Measurements from ENCODE around the gene ABCB6. TPM values are rescaled to one million over a fixed set of nuclear protein-coding genes. Genes with fewer than 3 reads are reported as not detected.
"Not testable (repeated sequence)": the region's sequence is repeated elsewhere in the genome, so short reads cannot be mapped to it uniquely, and the experiment has no call there.

The ABCB6 gene
- polyA plus RNA-seq (2013): 12.9 TPM

DNA sequence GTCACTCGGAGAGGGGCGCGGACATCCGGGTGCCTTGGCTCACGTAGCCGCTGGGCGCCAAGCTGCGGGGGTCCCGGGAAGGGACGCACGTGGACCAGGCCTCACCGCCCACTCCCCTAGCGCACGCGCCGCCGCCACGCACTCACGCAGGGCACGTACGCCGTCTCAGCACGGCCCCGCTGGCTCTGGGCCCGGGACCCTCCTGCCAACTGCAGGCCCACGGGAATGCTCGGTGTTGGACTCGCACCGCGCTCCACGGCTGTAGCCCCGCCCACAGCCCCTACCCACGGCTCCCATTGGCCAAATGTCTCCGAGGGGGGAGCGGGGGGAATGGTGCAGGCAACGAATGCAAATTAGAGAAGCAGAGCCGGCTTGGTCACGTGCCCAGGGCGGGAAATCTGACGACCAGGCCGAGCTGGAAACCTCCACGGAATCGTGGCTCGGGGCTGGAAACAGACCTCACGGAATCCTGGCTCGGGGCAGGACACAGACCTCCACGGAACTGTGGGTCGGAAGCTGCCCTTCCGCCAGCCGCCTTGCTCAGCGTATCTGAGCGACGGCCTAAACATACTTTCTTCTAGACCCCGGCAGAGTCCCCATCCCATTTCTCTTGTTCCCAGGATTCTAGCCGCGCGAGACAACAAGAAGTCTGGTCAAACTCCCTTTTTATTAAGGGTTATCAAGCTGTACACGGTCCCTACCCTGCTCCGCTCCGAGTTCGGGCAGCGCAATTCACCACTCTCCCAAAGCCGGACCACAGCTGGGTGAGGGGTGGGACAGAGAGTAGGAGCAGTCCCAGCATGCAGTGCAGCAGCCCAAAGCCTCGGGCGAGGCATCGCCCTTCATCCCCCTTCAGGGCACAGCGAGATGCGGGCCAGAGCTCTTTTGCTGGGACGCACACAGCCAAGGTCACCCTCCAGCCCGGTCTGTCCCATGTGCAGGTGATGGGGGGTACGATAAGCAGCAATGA is at the start of gene ABCB6:
Gene ABCB6, minus strand, starts transcription at position 227 of the 970 bp plus-strand sequence. CDS start 285 bp downstream, outside the sequence.
- H3K36me3 ChIP-seq (ENCODE audit: control insufficient read depth in 4 of 4, insufficient read depth in 4 of 4, low read length in 3 of 4): peaks cover 18 to 44% (median 41%) of the 10 kb centered on the region in 4 experiments
- peak within 1 kb of the TSS in 1 of 2 experiments; percentile 25 for H3K27ac ChIP-seq (ENCODE audit: insufficient read depth in 1 of 2, low read depth in 1 of 2, low read length in 2 of 2, poor library complexity in 1 of 2, severe bottlenecking in 2 of 2)
- H3K4me3 ChIP-seq (ENCODE audit: control insufficient read depth in 1 of 7, extremely low read depth in 1 of 7, insufficient read depth in 4 of 7, low read depth in 2 of 7, low read length in 6 of 7): peak within 1 kb of the TSS in 6 of 7 experiments; percentile 18 to 77 (median 62)
- peaks cover 0 to 37% (median 27%) of the 10 kb centered on the region in 4 experiments for H3K4me1 ChIP-seq (ENCODE audit: control extremely low read depth in 1 of 4, control insufficient read depth in 4 of 4, insufficient read depth in 4 of 4, low read length in 3 of 4)
- peak; percentile 84 to 92 (median 92) for DNase-seq
- 15% methylated on average over 67 of the region's 71 CpGs for WGBS (ENCODE audit: insufficient coverage)
- no peaks in the 10 kb centered on the region for H3K9me3 ChIP-seq (ENCODE audit: control extremely low read depth in 1 of 5, control insufficient read depth in 4 of 5, insufficient read depth in 2 of 5, low read depth in 1 of 5, low read length in 4 of 5)
- ChIA-PET POLR2A (interaction anchor here (1.0 kb wide), 2 partner anchors 10 to 26 kb away, joined by 3 to 4 read pairs; partner anchors contain the start of genes ANKZF1, ATG9A, GLB1L and STK16), CTCF (interaction anchor here (0.7 to 17.2 kb wide), 11 partner anchors 10 to 76 kb away, joined by 3 to 238 read pairs (median 3); partner anchors contain the start of genes ANKZF1, ATG9A, CNPPD1 and DNAJB2)
- no peaks in the 10 kb centered on the region for H3K27me3 ChIP-seq (replicated peaks in 2 of 5; ENCODE audit: control insufficient read depth in 4 of 5, insufficient read depth in 5 of 5, low read length in 4 of 5)

DNA sequence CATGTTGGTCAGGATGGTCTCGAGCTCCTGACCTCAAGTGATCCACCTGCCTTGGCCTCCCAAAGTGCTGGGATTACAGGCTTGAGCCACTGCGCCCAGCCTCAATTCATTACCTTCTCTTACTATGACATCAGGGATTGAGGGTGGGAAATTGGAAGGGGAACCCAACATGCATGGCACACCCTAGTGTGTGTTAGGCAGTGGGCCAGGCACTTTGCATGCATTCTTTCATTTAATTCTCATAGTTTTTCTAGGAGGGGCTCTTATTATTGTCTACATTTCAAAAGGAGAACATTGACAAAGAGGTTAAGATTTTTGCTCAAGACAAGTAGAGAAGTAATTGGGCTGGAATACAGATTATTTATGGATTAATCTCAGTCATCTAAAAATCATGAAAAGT is 49.5 kb upstream of the ABCB6 start:
- no peak for DNase-seq
- POLR2A ChIA-PET: no interaction called here
- Histone ChIP-seq H3K27ac (ENCODE audit: insufficient read depth in 1 of 2, low read depth in 1 of 2, low read length in 2 of 2, poor library complexity in 1 of 2, severe bottlenecking in 2 of 2) (no peak overlapping the region), H3K36me3 (ENCODE audit: control insufficient read depth in 4 of 4, insufficient read depth in 4 of 4, low read length in 3 of 4) (no peaks in the 10 kb centered on the region), H3K9me3 (ENCODE audit: control extremely low read depth in 1 of 5, control insufficient read depth in 4 of 5, insufficient read depth in 2 of 5, low read depth in 1 of 5, low read length in 4 of 5) (no peaks in the 10 kb centered on the region), H3K4me3 (ENCODE audit: control insufficient read depth in 1 of 7, extremely low read depth in 1 of 7, insufficient read depth in 4 of 7, low read depth in 2 of 7, low read length in 6 of 7) (no peak overlapping the region), H3K4me1 (ENCODE audit: control extremely low read depth in 1 of 4, control insufficient read depth in 4 of 4, insufficient read depth in 4 of 4, low read length in 3 of 4) (no peaks in the 10 kb centered on the region), H3K27me3 (replicated peaks in 2 of 5; ENCODE audit: control insufficient read depth in 4 of 5, insufficient read depth in 5 of 5, low read length in 4 of 5) (peaks cover 0 to 7% (median 0%) of the 10 kb centered on the region in 5 experiments)
- no CpG with 5 or more reads among the region's 2 CpGs for whole genome bisulfite sequencing (ENCODE audit: insufficient coverage)
- CTCF ChIA-PET: interaction anchor here (0.6 to 3.0 kb wide), 2 partner anchors 13 to 31 kb away, joined by 3 to 11 read pairs; partner anchors contain the start of gene TUBA4A

DNA sequence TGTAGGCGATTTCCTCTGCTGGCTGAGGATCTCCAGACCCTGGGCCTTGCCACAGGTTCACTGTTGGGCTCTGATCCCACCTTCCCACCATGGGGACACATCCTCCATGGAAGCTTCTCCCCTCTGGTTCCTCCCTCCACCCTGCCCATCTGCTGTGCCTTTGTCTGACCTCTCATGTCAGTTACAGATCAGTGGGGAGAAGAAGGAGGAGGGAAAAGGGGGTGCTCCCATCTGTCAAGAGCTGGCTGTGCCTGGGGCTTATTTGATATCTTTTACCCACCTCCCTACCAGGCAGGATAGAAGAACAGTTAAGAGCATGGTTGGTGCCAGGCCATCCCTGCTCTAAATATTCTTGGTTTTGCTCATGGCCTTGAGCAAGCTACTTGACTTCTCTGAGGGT is 48.1 kb upstream of the ABCB6 start:
- Histone ChIP-seq H3K27me3 (replicated peaks in 2 of 5; ENCODE audit: control insufficient read depth in 4 of 5, insufficient read depth in 5 of 5, low read length in 4 of 5) (peaks cover 0 to 7% (median 0%) of the 10 kb centered on the region in 5 experiments), H3K4me1 (ENCODE audit: control extremely low read depth in 1 of 4, control insufficient read depth in 4 of 4, insufficient read depth in 4 of 4, low read length in 3 of 4) (no peaks in the 10 kb centered on the region), H3K27ac (ENCODE audit: insufficient read depth in 1 of 2, low read depth in 1 of 2, low read length in 2 of 2, poor library complexity in 1 of 2, severe bottlenecking in 2 of 2) (no peak overlapping the region), H3K9me3 (ENCODE audit: control extremely low read depth in 1 of 5, control insufficient read depth in 4 of 5, insufficient read depth in 2 of 5, low read depth in 1 of 5, low read length in 4 of 5) (no peaks in the 10 kb centered on the region), H3K36me3 (ENCODE audit: control insufficient read depth in 4 of 4, insufficient read depth in 4 of 4, low read length in 3 of 4) (no peaks in the 10 kb centered on the region), H3K4me3 (ENCODE audit: control insufficient read depth in 1 of 7, extremely low read depth in 1 of 7, insufficient read depth in 4 of 7, low read depth in 2 of 7, low read length in 6 of 7) (no peak overlapping the region)
- ChIA-PET CTCF (interaction anchor here (0.8 to 4.7 kb wide), 6 partner anchors 9 to 28 kb away, joined by 3 to 15 read pairs (median 4); partner anchors contain the start of gene TUBA4A), POLR2A (no interaction called here)
- no CpG with 5 or more reads among the region's 1 CpG for WGBS (ENCODE audit: insufficient coverage)
- DNase-seq: no peak

DNA sequence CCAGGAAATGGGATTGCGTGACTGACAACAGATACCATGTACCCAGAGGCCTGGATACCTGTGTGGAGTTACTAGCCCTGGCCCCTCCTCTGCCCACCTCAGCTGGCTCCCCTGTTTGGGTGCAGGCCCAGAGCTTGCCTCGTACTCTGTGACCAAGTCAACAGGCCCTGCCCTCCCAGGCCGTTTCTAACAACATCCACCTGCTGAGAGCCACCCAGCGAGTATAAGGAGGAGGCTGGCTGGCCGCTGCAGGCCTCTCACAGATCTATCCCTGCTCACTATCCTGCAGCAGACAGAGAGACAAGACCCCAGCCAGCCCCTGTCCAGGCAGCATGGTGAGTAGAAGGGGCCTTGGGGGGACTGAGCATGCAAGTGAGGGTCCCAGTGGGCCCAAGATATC is 47.5 kb upstream of the ABCB6 start:
- Histone ChIP-seq H3K27me3 (replicated peaks in 2 of 5; ENCODE audit: control insufficient read depth in 4 of 5, insufficient read depth in 5 of 5, low read length in 4 of 5) (peaks cover 0 to 5% (median 0%) of the 10 kb centered on the region in 5 experiments), H3K4me3 (ENCODE audit: control insufficient read depth in 1 of 7, extremely low read depth in 1 of 7, insufficient read depth in 4 of 7, low read depth in 2 of 7, low read length in 6 of 7) (no peak overlapping the region), H3K4me1 (ENCODE audit: control extremely low read depth in 1 of 4, control insufficient read depth in 4 of 4, insufficient read depth in 4 of 4, low read length in 3 of 4) (peaks cover 0 to 6% (median 2%) of the 10 kb centered on the region in 4 experiments), H3K9me3 (ENCODE audit: control extremely low read depth in 1 of 5, control insufficient read depth in 4 of 5, insufficient read depth in 2 of 5, low read depth in 1 of 5, low read length in 4 of 5) (no peaks in the 10 kb centered on the region), H3K36me3 (ENCODE audit: control insufficient read depth in 4 of 4, insufficient read depth in 4 of 4, low read length in 3 of 4) (no peaks in the 10 kb centered on the region), H3K27ac (ENCODE audit: insufficient read depth in 1 of 2, low read depth in 1 of 2, low read length in 2 of 2, poor library complexity in 1 of 2, severe bottlenecking in 2 of 2) (no peak overlapping the region)
- no peak for DNase-seq
- ChIA-PET CTCF (interaction anchor here (1.0 to 4.7 kb wide), 6 partner anchors 8 to 34 kb away, joined by 3 to 15 read pairs (median 4); partner anchors contain the start of gene DNAJB2), POLR2A (no interaction called here)
- 100% methylated on average over 5 of the region's 5 CpGs for WGBS (ENCODE audit: insufficient coverage)

DNA sequence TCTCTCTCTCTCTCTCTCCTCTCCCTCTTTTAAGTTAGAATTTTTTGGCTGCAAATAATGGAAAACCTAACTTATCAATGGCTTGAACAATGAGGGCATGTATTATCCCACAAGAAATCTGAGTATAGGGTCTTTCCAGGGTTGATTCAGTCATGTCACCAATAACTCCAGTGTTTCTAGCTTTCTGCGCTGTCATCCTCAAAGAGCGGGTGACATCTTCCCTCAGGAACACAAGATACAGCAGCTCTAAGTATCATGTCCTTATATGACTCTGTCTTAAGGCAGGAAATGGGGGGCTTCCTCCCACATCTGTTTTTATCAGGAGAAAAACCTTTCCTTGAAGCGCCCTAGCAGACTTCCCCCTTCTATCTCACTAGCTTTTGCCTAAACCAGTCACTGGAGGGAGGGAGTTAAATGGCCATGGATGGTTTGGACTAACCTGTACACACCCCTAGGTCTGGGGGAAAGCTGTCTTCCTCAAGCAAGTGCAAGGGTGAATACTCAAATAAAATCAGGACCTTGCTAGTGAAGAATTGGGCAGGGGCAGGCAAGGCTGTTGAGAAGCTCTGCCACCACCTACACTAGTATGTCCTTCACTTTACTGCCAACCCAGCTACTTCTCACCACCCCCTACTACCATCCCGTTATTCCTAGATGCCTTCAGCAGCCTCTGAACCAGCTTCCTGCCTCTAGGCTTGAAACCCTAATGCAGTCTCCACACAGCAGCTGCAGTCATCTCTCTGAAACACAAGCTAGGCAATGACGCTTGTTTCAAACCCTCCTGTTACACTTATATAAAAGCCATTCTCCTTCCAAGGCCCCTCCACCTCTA is 42.5 kb upstream of the ABCB6 start:
- CTCF ChIA-PET: interaction anchor here (1.0 to 2.2 kb wide), 10 partner anchors 10 to 102 kb away, joined by 3 to 11 read pairs (median 4); no protein-coding TSS in a partner anchor
- Histone ChIP-seq H3K36me3 (ENCODE audit: control insufficient read depth in 4 of 4, insufficient read depth in 4 of 4, low read length in 3 of 4) (no peaks in the 10 kb centered on the region), H3K27me3 (replicated peaks in 2 of 5; ENCODE audit: control insufficient read depth in 4 of 5, insufficient read depth in 5 of 5, low read length in 4 of 5) (peaks cover 0 to 2% (median 0%) of the 10 kb centered on the region in 5 experiments), H3K27ac (ENCODE audit: insufficient read depth in 1 of 2, low read depth in 1 of 2, low read length in 2 of 2, poor library complexity in 1 of 2, severe bottlenecking in 2 of 2) (no peak overlapping the region), H3K4me1 (ENCODE audit: control extremely low read depth in 1 of 4, control insufficient read depth in 4 of 4, insufficient read depth in 4 of 4, low read length in 3 of 4) (peaks cover 0 to 14% (median 6%) of the 10 kb centered on the region in 4 experiments), H3K9me3 (ENCODE audit: control extremely low read depth in 1 of 5, control insufficient read depth in 4 of 5, insufficient read depth in 2 of 5, low read depth in 1 of 5, low read length in 4 of 5) (no peaks in the 10 kb centered on the region), H3K4me3 (ENCODE audit: control insufficient read depth in 1 of 7, extremely low read depth in 1 of 7, insufficient read depth in 4 of 7, low read depth in 2 of 7, low read length in 6 of 7) (no peak overlapping the region)
- POLR2A ChIA-PET: no interaction called here
- 61% methylated on average over 2 of the region's 5 CpGs for WGBS (ENCODE audit: insufficient coverage)
- no peak for DNase-seq

DNA sequence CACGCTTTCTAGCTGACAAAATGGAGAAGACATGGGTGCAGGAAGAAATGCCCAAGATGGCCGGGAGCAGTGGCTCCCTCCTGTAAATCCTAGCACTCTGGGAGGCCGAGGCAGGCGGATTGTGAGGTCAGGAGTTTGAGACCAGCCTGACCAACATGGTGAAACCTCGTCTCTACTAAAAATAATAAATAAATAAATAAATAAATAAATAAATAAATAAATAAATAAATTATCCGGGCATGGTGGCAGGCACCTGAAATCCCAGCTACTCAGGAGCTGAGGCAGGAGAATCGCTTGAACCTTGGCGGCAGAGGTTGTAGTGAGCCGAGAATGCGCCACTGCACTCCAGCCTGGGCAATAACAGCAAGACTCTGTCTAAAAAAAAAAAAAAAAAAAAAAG is 40.2 kb upstream of the ABCB6 start:
- CTCF ChIA-PET: interaction anchor here (1.0 to 8.7 kb wide), 2 partner anchors 12 to 19 kb away, joined by 3 to 81 read pairs; partner anchors contain the start of gene DNAJB2
- DNase-seq; H3K9me3 ChIP-seq (ENCODE audit: control extremely low read depth in 1 of 5, control insufficient read depth in 4 of 5, insufficient read depth in 2 of 5, low read depth in 1 of 5, low read length in 4 of 5); H3K4me3 ChIP-seq (ENCODE audit: control insufficient read depth in 1 of 7, extremely low read depth in 1 of 7, insufficient read depth in 4 of 7, low read depth in 2 of 7, low read length in 6 of 7); H3K36me3 ChIP-seq (ENCODE audit: control insufficient read depth in 4 of 4, insufficient read depth in 4 of 4, low read length in 3 of 4); H3K27ac ChIP-seq (ENCODE audit: insufficient read depth in 1 of 2, low read depth in 1 of 2, low read length in 2 of 2, poor library complexity in 1 of 2, severe bottlenecking in 2 of 2); POLR2A ChIA-PET; H3K27me3 ChIP-seq (replicated peaks in 2 of 5; ENCODE audit: control insufficient read depth in 4 of 5, insufficient read depth in 5 of 5, low read length in 4 of 5): not testable (repeated sequence)
- WGBS (ENCODE audit: insufficient coverage): 95% methylated on average over 4 of the region's 10 CpGs
- peaks cover 0 to 28% (median 19%) of the 10 kb centered on the region in 4 experiments for H3K4me1 ChIP-seq (ENCODE audit: control extremely low read depth in 1 of 4, control insufficient read depth in 4 of 4, insufficient read depth in 4 of 4, low read length in 3 of 4)

Measured in common myeloid progenitor, CD34-positive (primary cell).